Measurements from ENCODE around the gene PTCD2. TPM values are rescaled to one million over a fixed set of nuclear protein-coding genes. Genes with fewer than 3 reads are reported as not detected.
"Not testable (repeated sequence)": the region's sequence is repeated elsewhere in the genome, so short reads cannot be mapped to it uniquely, and the experiment has no call there.

PTCD2 gene
- total RNA-seq, 4 donors from 2014 or later = 4.8 to 10.2 (median 7.7) TPM

DNA sequence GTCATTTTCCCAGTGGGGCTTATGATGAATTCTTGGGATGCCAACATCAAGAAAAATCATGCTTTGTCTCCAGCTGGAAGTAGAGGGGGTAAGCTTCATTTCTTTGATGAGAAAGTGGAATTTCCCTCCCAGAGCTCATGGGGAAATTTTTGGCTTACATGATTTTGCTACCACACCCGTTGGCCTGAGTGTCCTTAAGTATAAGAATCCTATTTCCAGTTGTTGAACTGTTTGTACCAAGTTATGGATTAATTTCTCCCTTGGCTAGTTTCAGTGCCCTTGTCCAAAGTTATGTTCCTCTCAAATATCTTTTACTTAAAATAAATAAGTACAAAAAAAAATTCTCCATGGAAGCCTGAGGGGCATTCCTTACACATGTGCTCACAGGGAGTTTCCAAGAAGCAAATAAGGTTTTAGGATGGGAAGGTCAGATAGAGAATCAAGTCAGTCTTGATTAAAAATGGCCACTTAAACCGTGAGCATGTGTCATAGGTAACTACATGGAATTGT, 82.3 kb downstream of the PTCD2 start:
- no peak for DNase-seq (ENCODE audit: low spot score)
- TF ChIP-seq, protein P1, sequence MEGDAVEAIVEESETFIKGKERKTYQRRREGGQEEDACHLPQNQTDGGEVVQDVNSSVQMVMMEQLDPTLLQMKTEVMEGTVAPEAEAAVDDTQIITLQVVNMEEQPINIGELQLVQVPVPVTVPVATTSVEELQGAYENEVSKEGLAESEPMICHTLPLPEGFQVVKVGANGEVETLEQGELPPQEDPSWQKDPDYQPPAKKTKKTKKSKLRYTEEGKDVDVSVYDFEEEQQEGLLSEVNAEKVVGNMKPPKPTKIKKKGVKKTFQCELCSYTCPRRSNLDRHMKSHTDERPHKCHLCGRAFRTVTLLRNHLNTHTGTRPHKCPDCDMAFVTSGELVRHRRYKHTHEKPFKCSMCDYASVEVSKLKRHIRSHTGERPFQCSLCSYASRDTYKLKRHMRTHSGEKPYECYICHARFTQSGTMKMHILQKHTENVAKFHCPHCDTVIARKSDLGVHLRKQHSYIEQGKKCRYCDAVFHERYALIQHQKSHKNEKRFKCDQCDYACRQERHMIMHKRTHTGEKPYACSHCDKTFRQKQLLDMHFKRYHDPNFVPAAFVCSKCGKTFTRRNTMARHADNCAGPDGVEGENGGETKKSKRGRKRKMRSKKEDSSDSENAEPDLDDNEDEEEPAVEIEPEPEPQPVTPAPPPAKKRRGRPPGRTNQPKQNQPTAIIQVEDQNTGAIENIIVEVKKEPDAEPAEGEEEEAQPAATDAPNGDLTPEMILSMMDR (IDR thresholded peaks at IDR 0.05) = no peak
- no peak for ATAC-seq (ENCODE audit: low FRiP score)

DNA sequence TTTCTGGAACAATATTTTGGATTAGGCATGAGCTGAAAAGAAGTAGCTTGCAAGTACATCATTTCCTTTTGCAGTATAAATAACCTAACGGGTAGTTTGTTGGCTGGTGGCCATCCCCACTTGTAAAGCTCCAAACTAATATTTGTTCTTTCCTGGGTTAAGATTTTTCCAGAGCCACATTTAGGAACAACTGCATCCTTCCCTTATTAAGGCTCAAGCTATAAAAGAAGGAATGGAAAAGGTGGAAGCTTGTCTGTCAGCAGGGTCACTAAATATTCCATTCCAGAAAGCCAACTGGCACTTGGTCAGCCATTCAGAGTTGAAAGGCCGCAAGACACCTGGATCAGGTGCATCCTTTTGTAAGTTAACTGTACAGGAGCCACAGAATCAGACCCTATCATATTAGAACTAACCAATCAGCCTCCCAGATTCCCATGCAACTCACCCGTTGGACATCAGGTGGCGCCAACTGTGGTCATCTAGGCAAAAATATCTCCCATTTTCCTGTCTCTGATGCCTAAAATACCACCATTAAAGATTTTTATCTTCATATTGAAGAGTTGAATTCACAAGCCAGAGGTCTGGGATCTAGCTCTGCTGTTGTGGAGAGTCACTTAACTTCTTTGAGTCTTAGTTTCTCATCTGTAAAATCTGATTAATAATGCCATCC, 82.9 kb downstream of the PTCD2 start:
- TF ChIP-seq, protein P1 (IDR thresholded peaks at IDR 0.05) = no peak
- no peak for DNase-seq (ENCODE audit: low spot score)
- ATAC-seq (ENCODE audit: low FRiP score) = no peak

DNA sequence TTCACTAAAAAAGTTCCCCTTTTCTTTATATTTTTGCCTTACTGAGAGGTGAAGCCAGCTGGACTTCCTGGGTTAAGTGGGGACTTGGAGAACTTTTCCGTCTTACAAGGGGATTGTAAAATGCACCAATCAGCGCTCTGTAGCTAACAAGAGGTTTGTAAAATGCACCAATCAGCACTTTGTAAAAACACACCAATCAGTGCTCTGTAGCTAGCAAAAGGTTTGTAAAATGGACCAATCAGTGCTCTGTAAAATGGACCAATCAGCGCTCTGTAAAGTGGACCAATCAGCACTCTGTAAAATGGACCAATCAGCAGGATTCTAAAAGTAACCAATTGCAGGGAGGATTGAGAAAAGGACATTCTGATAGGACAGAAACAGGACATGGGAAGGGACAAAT, 84.6 kb downstream of the PTCD2 start:
- not testable (repeated sequence) for ATAC-seq (ENCODE audit: low FRiP score); DNase-seq (ENCODE audit: low spot score)

DNA sequence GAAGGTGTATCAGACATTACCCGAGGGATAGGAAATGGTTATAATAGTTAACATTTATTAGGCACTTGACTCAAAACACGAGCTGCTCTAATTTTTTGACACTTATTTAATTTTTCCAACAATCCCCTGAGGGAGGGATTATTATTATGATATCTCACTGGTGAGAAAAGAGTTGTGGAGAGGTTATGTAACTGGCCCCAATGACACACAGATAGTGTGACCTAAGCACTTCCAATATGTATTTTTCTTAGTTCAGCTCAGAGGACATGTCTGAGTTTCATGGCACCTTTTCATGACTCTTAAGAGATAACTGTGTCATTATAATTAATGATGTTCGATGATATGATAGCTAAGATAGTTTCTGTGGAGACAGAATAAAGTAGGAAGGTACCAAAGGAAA, 86.9 kb downstream of the PTCD2 start:
- no peak for DNase-seq (ENCODE audit: low spot score)
- TF ChIP-seq, protein P1 (IDR thresholded peaks at IDR 0.05) = no peak
- no peak for ATAC-seq (ENCODE audit: low FRiP score)

DNA sequence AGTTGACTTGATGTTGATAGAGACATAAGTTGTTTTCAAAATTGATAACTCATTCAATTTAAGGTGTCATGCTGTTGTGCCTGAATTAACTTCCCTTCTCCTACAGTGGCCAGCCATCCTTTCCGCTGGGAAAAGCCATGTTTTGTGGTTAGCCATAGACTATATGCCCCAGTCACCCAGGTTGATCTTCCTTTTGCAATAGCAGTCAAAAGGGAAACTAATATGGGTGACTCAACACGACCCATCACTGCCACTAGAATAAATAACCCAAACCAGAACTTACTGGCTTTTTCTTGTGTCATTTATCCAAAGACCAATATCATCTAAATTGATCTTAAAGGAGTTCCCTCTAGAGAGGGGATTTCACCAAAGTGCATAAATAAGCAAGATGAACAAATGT, 87.4 kb downstream of the PTCD2 start:
- ATAC-seq (ENCODE audit: low FRiP score) = no peak
- DNase-seq (ENCODE audit: low spot score) = no peak
- TF ChIP-seq, protein P1 (IDR thresholded peaks at IDR 0.05) = no peak

DNA sequence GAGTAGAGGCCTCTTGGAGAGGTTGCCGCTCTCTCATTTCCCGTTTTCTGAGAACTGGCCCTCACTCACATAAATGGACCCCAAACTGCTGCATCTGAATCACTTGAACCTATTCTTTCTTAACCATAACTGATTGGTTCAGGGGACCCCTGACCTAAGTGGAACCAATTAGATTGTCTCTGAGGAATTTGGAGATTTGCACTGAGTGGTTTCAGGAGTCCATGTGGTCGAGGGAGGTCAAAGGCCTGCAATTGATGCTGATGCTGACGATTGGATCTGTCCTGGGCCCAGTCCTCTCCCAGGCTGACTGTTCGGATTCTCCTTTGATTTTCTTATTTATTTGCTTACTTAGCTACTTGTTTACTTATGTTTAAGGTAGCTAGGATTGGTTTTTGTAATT, 88.0 kb downstream of the PTCD2 start:
- ATAC-seq (ENCODE audit: low FRiP score) (no peak), DNase-seq (ENCODE audit: low spot score) (no peak)
- TF ChIP-seq, protein P1 (IDR thresholded peaks at IDR 0.05) = no peak

DNA sequence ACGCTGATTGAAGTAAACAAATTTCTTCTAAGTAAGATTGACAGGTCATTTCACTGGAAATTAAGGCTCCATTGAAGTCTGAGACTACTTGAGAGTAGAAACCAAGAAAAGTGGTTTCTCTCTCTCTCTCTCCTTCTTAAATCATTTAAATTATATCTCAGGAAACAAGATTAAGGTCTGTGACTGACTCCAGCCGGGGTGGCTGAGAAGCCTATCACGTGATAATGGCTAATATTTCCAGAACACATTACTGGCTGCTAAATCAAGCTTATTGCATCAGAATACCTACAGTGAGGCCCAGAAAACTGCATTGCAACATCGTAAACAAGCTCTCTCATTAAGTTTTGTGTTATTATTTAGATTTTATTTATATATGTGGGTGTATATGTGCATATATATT, 88.4 kb downstream of the PTCD2 start:
- ATAC-seq (ENCODE audit: low FRiP score) (no peak), DNase-seq (ENCODE audit: low spot score) (no peak)

More for the DNA sequence above, 88.4 kb downstream of the PTCD2 start:
- TF ChIP-seq, protein P1 (IDR thresholded peaks at IDR 0.05) = no peak
